Fibroblast of pulmonary artery (primary cell): ENCODE results near the gene GHRHR.

Source experiments
- DNase-seq: peaks from one replicate; pipeline ENCODE4 v3.0.0-alpha.2; 2010; ENCODE audit warnings: low read depth
- H3K4me3 ChIP-seq: replicated peaks from 2 replicates; pipeline ENCODE4 v1.5.1; 2011; ENCODE audit warnings: low read depth, mild to moderate bottlenecking, control low read depth, low read length, moderate library complexity
- TF ChIP-seq, protein P1 (sequence below): IDR thresholded peaks from 2 replicates; pipeline ENCODE4 v1.5.1; 2011; ENCODE audit warnings: mild to moderate bottlenecking, control low read depth, low read length, inconsistent platforms; ENCODE audit errors: missing control alignments

The GHRHR gene

DNA sequence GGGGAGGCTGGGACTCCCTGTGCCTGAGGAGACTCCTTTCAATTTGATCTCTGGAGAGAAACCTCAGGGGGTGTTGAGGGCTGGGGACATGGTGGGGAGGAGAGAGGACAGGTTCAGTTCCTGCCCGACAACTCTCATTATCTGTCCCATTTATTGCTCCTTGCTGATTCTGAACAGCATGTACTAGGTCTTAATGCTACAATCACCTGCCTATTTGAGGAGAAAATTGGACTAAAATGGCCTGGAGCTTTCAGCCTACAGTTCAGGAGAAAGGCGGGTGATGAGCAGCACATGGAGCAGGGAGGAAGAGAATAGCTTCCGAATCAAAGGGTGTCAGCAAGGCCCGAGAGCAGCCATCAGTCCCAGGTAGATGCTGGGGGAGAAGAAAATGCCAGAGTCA lies 58.4 kb downstream of the GHRHR start:
- TF ChIP-seq, protein P1, sequence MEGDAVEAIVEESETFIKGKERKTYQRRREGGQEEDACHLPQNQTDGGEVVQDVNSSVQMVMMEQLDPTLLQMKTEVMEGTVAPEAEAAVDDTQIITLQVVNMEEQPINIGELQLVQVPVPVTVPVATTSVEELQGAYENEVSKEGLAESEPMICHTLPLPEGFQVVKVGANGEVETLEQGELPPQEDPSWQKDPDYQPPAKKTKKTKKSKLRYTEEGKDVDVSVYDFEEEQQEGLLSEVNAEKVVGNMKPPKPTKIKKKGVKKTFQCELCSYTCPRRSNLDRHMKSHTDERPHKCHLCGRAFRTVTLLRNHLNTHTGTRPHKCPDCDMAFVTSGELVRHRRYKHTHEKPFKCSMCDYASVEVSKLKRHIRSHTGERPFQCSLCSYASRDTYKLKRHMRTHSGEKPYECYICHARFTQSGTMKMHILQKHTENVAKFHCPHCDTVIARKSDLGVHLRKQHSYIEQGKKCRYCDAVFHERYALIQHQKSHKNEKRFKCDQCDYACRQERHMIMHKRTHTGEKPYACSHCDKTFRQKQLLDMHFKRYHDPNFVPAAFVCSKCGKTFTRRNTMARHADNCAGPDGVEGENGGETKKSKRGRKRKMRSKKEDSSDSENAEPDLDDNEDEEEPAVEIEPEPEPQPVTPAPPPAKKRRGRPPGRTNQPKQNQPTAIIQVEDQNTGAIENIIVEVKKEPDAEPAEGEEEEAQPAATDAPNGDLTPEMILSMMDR, result no peak
- DNase-seq, result no peak
- no peak overlapping the region for H3K4me3 ChIP-seq

DNA sequence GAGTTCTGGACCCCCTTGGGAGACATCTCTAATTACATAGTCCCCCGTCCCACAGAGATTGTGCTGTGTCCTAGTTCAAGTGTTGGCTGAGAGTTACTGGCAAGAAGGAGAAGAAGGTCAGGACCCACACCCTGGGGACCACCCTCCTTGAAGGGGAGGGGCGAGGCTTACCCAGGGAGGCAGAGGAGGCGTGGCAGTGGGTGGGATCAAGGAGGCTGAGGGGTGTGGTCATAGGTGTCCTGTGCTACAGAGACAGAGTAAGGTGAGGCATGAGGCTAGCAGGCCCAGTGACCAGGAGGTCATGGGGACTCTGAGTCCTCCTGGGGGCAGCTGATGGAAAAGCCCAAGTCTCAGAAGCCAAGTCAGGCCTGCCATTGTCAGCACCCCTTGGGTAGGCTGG lies 59.0 kb downstream of the GHRHR start:
- H3K4me3 ChIP-seq, result no peak overlapping the region
- TF ChIP-seq, protein P1, result no peak
- no peak for DNase-seq

DNA sequence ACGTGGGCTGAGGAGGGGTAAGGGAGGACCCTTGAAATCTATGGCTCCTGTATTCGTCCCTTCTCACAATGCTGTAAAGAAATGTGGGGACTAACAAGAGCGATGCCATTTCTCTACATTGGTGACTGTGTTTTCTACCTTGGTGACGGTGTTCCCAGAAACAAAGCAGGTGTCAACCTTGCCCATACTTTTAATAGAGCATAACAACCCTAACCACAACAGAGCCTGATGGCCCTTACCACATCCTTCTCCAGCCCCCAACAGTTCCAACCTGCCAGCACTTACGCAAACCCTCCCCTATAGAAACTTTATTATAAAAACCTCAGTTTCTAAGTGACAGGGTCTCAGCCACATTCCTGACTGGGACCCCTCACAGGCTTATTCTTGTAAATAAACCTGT lies 60.1 kb downstream of the GHRHR start:
- no peak overlapping the region for H3K4me3 ChIP-seq
- DNase-seq, result no peak
- TF ChIP-seq, protein P1, result no peak

DNA sequence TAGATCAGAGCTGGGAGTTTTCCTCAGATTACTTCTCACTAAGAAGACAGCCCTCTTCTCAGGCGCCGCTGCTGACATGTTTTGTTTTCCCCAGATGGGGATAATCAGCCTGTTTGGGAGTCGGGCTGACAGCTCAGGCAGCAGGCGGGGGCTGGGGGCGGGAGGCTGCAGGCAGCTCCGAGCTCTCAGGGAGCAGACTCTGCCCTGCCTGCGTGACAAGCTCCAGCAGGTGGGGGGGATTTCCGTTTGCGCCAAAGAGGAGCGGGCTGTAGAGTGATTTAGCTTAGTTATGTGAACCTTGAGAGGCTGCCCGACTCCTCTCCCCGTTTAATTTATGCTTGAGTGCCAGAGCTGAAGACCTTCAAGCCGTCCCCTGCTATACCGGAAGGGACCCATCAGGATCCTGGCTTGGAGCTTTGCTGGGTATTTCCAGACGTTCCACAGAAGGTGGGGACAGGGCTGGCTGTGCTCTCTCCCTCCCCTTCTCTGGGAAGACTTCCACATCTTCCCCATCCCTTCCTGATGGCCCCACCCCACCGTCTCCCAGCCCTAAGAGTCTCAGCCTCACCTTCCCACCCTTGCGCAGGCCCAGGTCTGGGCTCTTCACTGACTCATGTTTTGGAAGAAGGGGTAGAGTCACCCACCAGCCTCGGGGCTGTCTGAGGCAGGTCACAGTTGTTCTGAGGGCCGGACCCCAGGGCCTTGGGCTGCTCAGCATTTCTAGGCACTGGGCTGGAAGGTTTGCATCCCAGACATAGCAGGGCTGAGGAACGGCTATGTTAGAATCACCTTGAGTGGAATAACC lies 63.6 kb downstream of the GHRHR start:
- TF ChIP-seq, protein P1, result no peak
- H3K4me3 ChIP-seq, result no peak overlapping the region
- DNase-seq, result peak; percentile 23

DNA sequence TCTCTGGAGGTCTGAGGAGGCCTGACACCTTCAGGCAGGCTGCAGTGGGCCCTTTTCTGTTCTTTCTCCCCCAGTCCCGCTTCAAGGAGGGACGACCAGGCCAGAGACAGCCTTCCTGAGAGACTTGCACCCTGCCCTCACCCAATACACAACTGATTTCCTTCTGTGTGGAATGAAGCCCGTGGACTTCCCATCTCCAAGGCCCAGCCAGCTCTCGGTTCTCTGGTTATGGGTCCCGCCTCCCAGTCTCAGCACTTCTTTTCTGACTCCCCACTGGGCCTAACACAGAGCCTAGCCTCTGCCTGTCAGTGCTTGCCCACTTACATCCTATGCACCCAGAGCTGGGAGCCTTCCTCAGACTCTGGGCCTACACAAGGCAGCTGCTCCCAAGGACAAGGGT lies 64.3 kb downstream of the GHRHR start:
- H3K4me3 ChIP-seq, result no peak overlapping the region
- TF ChIP-seq, protein P1, result no peak
- DNase-seq, result no peak

DNA sequence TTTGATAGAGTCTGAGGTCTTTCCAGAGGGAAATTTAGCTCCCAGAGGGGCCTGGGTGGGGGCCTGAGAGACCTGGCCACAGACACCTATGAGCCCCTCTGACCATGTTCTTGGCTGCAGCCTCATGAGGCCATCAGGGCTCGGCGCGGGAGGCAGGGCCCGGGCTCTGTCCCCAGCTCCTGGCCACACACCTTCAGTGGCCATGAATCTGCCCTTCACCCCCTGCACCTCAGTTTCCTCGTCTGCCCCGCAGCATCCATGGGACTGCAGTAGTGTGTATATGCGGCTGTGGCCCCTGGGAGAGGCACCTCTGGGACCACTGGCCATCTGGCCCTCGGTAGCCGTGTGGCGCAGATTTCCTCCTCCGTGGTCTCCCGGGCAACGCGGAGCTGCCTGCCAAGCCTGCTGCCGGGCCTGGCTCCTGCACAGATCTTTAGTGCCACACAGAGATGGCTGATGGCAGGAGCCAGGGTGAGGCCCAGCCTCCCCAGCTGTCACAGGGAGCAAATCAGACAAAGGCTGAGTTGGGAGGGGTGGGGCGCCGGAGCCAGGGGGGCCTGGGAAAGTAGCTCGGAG lies 64.8 kb downstream of the GHRHR start:
- TF ChIP-seq, protein P1, result no peak
- no peak for DNase-seq

More for the DNA sequence above, 64.8 kb downstream of the GHRHR start:
- H3K4me3 ChIP-seq, result no peak overlapping the region
